Effector memory CD4-positive, alpha-beta T cell (primary cell): ENCODE data around the gene COX11.

Experiments
- DNase-seq, 3 donors: peaks; one replicate each; pipeline ENCODE4 v3.0.0-alpha.2; 2020
- H3K27ac ChIP-seq: 2 replicates; pipeline ENCODE4 v1.7.0; 2013; ENCODE audit warnings: mild to moderate bottlenecking, low read length, moderate library complexity; ENCODE audit not compliant: insufficient read depth, poor library complexity, severe bottlenecking
- H3K27me3 ChIP-seq: replicated peaks from 2 replicates; pipeline ENCODE4 v1.7.0; 2013; ENCODE audit warnings: mild to moderate bottlenecking, low read length; ENCODE audit not compliant: insufficient read depth, control insufficient read depth, poor library complexity, severe bottlenecking
- H3K36me3 ChIP-seq: 2 replicates; pipeline ENCODE4 v1.7.0; 2013; ENCODE audit warnings: mild to moderate bottlenecking, low read length, moderate library complexity; ENCODE audit not compliant: control insufficient read depth, insufficient read depth
- H3K4me1 ChIP-seq: 2 replicates; pipeline ENCODE4 v1.7.0; 2013; ENCODE audit warnings: low read length, mild to moderate bottlenecking; ENCODE audit not compliant: control insufficient read depth, insufficient read depth, poor library complexity, severe bottlenecking
- H3K4me3 ChIP-seq: 2 replicates; pipeline ENCODE4 v1.7.0; 2013; ENCODE audit warnings: low read length, low read depth, mild to moderate bottlenecking; ENCODE audit not compliant: insufficient read depth, poor library complexity, severe bottlenecking
- H3K9me3 ChIP-seq: 2 replicates; pipeline ENCODE4 v1.7.0; 2013; ENCODE audit warnings: mild to moderate bottlenecking, low read length, moderate library complexity; ENCODE audit not compliant: control insufficient read depth

The COX11 gene

DNA sequence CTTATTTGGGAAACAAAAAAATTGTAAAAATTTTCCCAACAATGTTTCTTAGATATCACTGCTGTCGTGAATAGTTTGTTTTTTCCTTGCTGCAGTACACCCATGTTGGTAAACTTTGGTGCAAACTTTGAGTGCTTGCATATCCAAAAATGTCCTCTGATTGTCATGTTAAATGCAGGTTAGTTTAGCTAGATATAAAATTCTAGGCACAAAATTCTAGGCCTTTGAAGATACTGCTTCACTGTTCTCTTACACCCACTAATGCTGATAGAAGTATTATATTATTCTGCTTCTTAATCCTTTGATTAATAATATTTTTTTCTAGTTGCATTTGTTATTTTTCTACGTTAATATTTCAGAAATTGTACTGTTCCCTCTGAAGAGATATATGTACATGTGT, 51.7 kb downstream of the COX11 start:
- Histone ChIP-seq H3K4me1 (no peaks in the 10 kb centered on the region), H3K27me3 (no peaks in the 10 kb centered on the region), H3K9me3 (no peaks in the 10 kb centered on the region), H3K4me3 (no peak overlapping the region), H3K36me3 (no peaks in the 10 kb centered on the region), H3K27ac (no peak overlapping the region)
- DNase-seq: no peak
